ENCODE data around the gene SIPA1L2. TPM values are rescaled to one million over a fixed set of nuclear protein-coding genes. Genes with fewer than 3 reads are reported as not detected.
A peak's percentile ranks its signal among the peaks of the same experiment; 100 is the strongest.

SIPA1L2 gene
- total RNA-seq, 1 donor from 2014 or later: 14.9 TPM

DNA sequence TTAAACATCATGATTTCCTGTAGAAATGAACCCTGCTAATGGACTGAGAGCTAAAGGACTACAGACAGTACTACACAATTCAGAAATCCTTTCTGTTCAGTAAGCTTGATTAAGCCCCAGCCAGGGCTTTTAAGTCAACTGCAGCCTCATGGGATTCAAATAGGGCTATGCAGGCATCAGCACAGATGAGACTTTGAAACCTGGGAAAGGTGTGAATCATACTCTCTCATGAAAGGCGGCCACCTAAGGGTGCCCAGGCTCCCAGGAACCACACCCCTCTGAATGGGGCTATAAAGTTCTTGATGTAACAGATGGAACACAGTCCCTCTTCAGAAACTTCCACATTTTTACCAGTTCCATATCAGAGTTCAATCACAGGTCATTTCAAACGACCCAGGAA, 7.6 kb downstream of the SIPA1L2 start:
- peaks cover 19% of the 10 kb centered on the region for H3K4me1 Mint-ChIP-seq (ENCODE audit: low read depth, unreplicated experiment)
- peaks cover 25% of the 10 kb centered on the region for H4K20me1 ChIP-seq (ENCODE audit: insufficient read depth, low read length)
- H3K79me2 ChIP-seq (ENCODE audit: insufficient read depth, low read length): peaks cover 58% of the 10 kb centered on the region
- FAIRE-seq (no peak), DNase-seq (ENCODE audit: low read depth) (no peak)
- H3K27me3 ChIP-seq (ENCODE audit: insufficient read depth, low read length): no peaks in the 10 kb centered on the region
- no peak overlapping the region for H2AFZ ChIP-seq (ENCODE audit: low read depth, low read length)
- H3K36me3 ChIP-seq (ENCODE audit: insufficient read depth, low read length): no peaks in the 10 kb centered on the region
- H3K4me3 ChIP-seq (ENCODE audit: insufficient read depth, low read depth, low read length): no peak overlapping the region
- no peak overlapping the region for H3K4me3 Mint-ChIP-seq (ENCODE audit: unreplicated experiment)
- H3K27ac ChIP-seq (ENCODE audit: low read depth, low read length): no peak overlapping the region
- H3K36me3 Mint-ChIP-seq (ENCODE audit: low read depth, unreplicated experiment): no peaks in the 10 kb centered on the region
- peaks cover 6% of the 10 kb centered on the region for H3K4me1 ChIP-seq (ENCODE audit: insufficient read depth, low read length)
- TF ChIP-seq, protein P1, sequence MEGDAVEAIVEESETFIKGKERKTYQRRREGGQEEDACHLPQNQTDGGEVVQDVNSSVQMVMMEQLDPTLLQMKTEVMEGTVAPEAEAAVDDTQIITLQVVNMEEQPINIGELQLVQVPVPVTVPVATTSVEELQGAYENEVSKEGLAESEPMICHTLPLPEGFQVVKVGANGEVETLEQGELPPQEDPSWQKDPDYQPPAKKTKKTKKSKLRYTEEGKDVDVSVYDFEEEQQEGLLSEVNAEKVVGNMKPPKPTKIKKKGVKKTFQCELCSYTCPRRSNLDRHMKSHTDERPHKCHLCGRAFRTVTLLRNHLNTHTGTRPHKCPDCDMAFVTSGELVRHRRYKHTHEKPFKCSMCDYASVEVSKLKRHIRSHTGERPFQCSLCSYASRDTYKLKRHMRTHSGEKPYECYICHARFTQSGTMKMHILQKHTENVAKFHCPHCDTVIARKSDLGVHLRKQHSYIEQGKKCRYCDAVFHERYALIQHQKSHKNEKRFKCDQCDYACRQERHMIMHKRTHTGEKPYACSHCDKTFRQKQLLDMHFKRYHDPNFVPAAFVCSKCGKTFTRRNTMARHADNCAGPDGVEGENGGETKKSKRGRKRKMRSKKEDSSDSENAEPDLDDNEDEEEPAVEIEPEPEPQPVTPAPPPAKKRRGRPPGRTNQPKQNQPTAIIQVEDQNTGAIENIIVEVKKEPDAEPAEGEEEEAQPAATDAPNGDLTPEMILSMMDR (IDR thresholded peaks at IDR 0.05; ENCODE audit: insufficient read depth, low read depth, low read length): no peak
- TF ChIP-seq EZH2 (IDR thresholded peaks at IDR 0.05; ENCODE audit: insufficient read depth, low read length): no peak
- H3K9ac ChIP-seq (ENCODE audit: low read length): no peak overlapping the region
- H3K27ac Mint-ChIP-seq (ENCODE audit: unreplicated experiment): peak overlapping the region; percentile 2
- no peak overlapping the region for H3K4me2 ChIP-seq (ENCODE audit: low read length)
- H3K27me3 Mint-ChIP-seq (ENCODE audit: low read depth, unreplicated experiment): no peaks in the 10 kb centered on the region
- no peaks in the 10 kb centered on the region for H3K9me3 ChIP-seq (ENCODE audit: insufficient read depth, low read depth, low read length)
- H3K9me3 Mint-ChIP-seq (ENCODE audit: unreplicated experiment): no peaks in the 10 kb centered on the region

GRCh38 chr1:232621050-232621449, 8.9 kb downstream of the SIPA1L2 start:
- TF ChIP-seq EZH2 (IDR thresholded peaks at IDR 0.05; ENCODE audit: insufficient read depth, low read length): no peak
- TF ChIP-seq, protein P1 (IDR thresholded peaks at IDR 0.05; ENCODE audit: insufficient read depth, low read depth, low read length): no peak
- Mint-ChIP-seq H3K36me3 (ENCODE audit: low read depth, unreplicated experiment) (no peaks in the 10 kb centered on the region), H3K4me3 (ENCODE audit: unreplicated experiment) (no peak overlapping the region), H3K27ac (ENCODE audit: unreplicated experiment) (peak overlapping the region; percentile 97), H3K27me3 (ENCODE audit: low read depth, unreplicated experiment) (no peaks in the 10 kb centered on the region), H3K4me1 (ENCODE audit: low read depth, unreplicated experiment) (peaks cover 15% of the 10 kb centered on the region), H3K9me3 (ENCODE audit: unreplicated experiment) (no peaks in the 10 kb centered on the region)
- Histone ChIP-seq H3K9ac (ENCODE audit: low read length) (no peak overlapping the region), H3K4me1 (ENCODE audit: insufficient read depth, low read length) (peaks cover 6% of the 10 kb centered on the region), H3K27me3 (ENCODE audit: insufficient read depth, low read length) (no peaks in the 10 kb centered on the region), H3K4me3 (ENCODE audit: insufficient read depth, low read depth, low read length) (no peak overlapping the region), H3K79me2 (ENCODE audit: insufficient read depth, low read length) (peaks cover 53% of the 10 kb centered on the region), H3K27ac (ENCODE audit: low read depth, low read length) (no peak overlapping the region), H3K36me3 (ENCODE audit: insufficient read depth, low read length) (no peaks in the 10 kb centered on the region), H3K9me3 (ENCODE audit: insufficient read depth, low read depth, low read length) (no peaks in the 10 kb centered on the region), H3K4me2 (ENCODE audit: low read length) (no peak overlapping the region), H4K20me1 (ENCODE audit: insufficient read depth, low read length) (peaks cover 22% of the 10 kb centered on the region), H2AFZ (ENCODE audit: low read depth, low read length) (no peak overlapping the region)
- FAIRE-seq (no peak), DNase-seq (ENCODE audit: low read depth) (peak; percentile 12)

DNA sequence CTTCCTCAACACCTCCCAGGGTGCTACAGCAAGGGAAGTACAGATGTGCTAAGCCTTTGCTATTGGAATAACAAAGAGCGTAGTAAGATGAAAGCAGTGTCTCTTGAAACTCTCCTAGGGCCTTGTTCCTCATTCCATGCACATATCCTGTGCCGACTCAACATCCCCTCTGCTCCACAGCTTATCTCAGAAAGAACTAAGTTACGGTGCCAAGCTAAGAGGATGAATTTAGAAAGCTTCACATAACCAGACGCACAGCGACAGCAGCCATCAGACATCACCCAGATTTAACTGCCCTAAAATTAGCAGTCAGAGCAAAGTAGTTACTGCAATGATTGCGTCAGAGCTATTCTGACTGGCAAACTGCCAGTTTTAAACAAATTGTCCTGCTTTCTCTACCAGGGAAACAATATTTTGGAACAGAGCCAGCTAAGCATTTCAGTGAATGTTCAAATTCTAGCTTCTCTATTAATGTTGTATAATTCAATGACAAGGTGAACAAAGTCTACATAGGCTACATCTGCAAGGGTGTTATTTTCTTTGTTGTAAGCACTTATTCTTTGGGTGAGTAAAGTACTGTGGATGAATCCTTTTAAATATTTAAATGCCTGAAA, 9.5 kb downstream of the SIPA1L2 start:
- DNase-seq (ENCODE audit: low read depth) (peak; percentile 82), FAIRE-seq (peak; percentile 20)
- H2AFZ ChIP-seq (ENCODE audit: low read depth, low read length): no peak overlapping the region
- no peak overlapping the region for H3K9ac ChIP-seq (ENCODE audit: low read length)
- no peak overlapping the region for H3K27ac ChIP-seq (ENCODE audit: low read depth, low read length)
- no peaks in the 10 kb centered on the region for H3K9me3 ChIP-seq (ENCODE audit: insufficient read depth, low read depth, low read length)
- H3K4me3 ChIP-seq (ENCODE audit: insufficient read depth, low read depth, low read length): no peak overlapping the region
- Mint-ChIP-seq H3K4me3 (ENCODE audit: unreplicated experiment) (no peak overlapping the region), H3K27me3 (ENCODE audit: low read depth, unreplicated experiment) (no peaks in the 10 kb centered on the region), H3K4me1 (ENCODE audit: low read depth, unreplicated experiment) (peaks cover 15% of the 10 kb centered on the region), H3K27ac (ENCODE audit: unreplicated experiment) (peak overlapping the region; percentile 97), H3K9me3 (ENCODE audit: unreplicated experiment) (no peaks in the 10 kb centered on the region), H3K36me3 (ENCODE audit: low read depth, unreplicated experiment) (no peaks in the 10 kb centered on the region)
- no peaks in the 10 kb centered on the region for H3K27me3 ChIP-seq (ENCODE audit: insufficient read depth, low read length)
- peaks cover 6% of the 10 kb centered on the region for H3K4me1 ChIP-seq (ENCODE audit: insufficient read depth, low read length)
- H3K36me3 ChIP-seq (ENCODE audit: insufficient read depth, low read length): no peaks in the 10 kb centered on the region
- TF ChIP-seq EZH2 (IDR thresholded peaks at IDR 0.05; ENCODE audit: insufficient read depth, low read length): no peak
- TF ChIP-seq, protein P1 (IDR thresholded peaks at IDR 0.05; ENCODE audit: insufficient read depth, low read depth, low read length): no peak
- H4K20me1 ChIP-seq (ENCODE audit: insufficient read depth, low read length): peaks cover 23% of the 10 kb centered on the region
- peak overlapping the region; percentile 65 for H3K4me2 ChIP-seq (ENCODE audit: low read length)
- H3K79me2 ChIP-seq (ENCODE audit: insufficient read depth, low read length): peaks cover 53% of the 10 kb centered on the region
